Fibroblast of pulmonary artery (primary cell): Measurements from ENCODE around the gene JAKMIP1.

Experiments used
- DNase-seq: peaks from one replicate; pipeline ENCODE4 v3.0.0-alpha.2; 2010; ENCODE audit warnings: low read depth
- H3K4me3 ChIP-seq: replicated peaks from 2 replicates; pipeline ENCODE4 v1.5.1; 2011; ENCODE audit warnings: low read depth, mild to moderate bottlenecking, control low read depth, low read length, moderate library complexity
- TF ChIP-seq, protein P1 (sequence below): IDR thresholded peaks from 2 replicates; pipeline ENCODE4 v1.5.1; 2011; ENCODE audit warnings: mild to moderate bottlenecking, control low read depth, low read length, inconsistent platforms; ENCODE audit errors: missing control alignments

Gene JAKMIP1

DNA sequence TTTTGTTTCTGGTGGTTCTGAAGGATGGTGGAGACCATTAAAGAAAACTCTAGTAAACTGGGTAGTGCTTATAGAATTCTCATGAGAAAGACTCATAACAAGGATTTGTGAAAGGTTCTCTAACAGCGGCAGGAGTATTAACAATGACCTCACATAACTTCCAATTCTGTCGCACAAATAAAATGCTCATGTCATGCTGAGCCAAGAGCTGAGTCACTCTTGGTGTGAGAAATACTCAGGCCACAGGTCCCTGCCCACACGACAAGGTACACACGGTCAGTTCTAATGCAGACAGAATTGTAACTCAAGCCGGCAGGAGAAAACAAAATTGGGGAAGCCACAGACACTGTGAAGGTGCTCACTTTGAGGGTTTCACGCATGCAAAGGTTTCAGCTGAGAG, 147.7 kb downstream of the JAKMIP1 start:
- TF ChIP-seq, protein P1, sequence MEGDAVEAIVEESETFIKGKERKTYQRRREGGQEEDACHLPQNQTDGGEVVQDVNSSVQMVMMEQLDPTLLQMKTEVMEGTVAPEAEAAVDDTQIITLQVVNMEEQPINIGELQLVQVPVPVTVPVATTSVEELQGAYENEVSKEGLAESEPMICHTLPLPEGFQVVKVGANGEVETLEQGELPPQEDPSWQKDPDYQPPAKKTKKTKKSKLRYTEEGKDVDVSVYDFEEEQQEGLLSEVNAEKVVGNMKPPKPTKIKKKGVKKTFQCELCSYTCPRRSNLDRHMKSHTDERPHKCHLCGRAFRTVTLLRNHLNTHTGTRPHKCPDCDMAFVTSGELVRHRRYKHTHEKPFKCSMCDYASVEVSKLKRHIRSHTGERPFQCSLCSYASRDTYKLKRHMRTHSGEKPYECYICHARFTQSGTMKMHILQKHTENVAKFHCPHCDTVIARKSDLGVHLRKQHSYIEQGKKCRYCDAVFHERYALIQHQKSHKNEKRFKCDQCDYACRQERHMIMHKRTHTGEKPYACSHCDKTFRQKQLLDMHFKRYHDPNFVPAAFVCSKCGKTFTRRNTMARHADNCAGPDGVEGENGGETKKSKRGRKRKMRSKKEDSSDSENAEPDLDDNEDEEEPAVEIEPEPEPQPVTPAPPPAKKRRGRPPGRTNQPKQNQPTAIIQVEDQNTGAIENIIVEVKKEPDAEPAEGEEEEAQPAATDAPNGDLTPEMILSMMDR, result no peak
- H3K4me3 ChIP-seq, result no peak overlapping the region
- DNase-seq, result no peak

DNA sequence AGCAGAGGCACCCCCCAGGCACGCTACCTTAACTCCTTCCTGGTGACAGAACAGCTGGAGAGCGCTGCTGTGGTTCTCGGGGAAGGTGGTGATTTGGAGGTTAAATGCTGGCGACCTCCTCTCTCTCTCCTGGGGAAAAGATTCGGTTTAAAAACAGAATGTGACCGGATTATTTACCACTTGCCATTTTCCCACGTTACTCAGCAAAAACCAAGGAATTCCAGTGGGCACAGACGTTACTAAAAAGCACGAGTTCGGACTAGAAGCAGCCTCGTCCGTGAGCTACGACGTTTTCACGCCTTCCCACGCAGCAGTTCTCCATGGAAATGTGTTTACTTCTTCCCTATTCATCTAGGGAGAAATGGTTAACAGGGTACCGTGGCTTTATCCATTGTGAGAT, 149.8 kb downstream of the JAKMIP1 start:
- H3K4me3 ChIP-seq, result no peak overlapping the region
- no peak for DNase-seq
- TF ChIP-seq, protein P1, result no peak

DNA sequence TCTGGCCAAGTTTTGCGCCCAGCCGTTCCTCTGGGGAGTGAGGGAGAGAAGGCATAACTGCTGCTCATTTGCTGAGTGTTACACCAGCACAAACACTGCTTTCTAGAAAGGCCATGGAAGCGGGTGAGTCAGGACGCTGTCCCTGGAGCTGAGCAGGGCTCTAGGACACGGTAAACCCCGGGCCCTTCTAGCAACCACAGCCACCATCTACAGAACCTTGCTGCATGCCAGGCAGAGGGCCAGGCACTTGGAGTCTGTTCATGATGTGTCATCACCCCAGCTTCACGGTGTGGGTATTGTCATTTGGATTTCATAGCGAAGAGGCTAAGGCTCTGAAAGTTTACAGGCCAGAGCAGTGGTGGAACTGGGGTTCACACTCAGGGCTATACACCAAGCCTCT, 150.4 kb downstream of the JAKMIP1 start:
- no peak for DNase-seq
- TF ChIP-seq, protein P1, result no peak
- no peak overlapping the region for H3K4me3 ChIP-seq

DNA sequence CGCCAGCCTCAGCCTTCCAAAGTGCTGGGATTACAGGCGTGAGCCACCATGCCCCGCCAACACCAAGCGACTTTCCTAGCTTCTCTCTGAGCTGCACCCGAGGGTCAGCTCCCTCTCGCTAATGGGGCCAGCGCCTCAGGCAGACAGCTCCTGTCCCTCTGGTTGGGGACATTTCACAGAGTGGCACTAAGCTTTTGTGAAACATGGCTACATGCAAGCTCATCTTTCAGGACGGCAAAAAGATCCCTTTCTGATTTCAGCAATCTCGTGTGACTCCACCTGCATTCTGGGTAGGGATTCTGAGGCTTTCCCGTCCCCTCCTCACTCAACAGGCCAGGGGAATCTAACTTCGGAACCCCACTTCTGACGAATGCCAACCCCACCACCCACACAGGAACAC, 151.1 kb downstream of the JAKMIP1 start:
- DNase-seq, result no peak
- H3K4me3 ChIP-seq, result no peak overlapping the region
- TF ChIP-seq, protein P1, result no peak

DNA sequence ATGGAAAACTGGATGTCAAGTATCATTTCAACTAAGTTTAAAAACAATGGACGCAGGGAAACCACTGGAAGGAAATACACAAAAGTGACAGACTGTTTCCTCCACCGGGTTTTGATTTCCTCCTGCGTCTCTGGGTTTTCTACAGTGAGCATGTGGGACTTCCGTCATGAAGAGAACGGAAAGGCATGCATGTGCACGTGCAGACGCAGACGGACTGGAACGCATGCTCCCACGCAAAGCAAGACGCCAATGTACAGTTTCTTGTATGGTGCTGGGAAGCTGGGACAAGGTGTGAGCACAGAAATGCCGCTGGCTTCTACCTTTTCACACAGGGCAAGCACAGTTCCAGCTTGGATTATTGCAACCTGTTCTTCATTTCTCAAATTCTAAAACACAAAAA, 151.8 kb downstream of the JAKMIP1 start:
- no peak overlapping the region for H3K4me3 ChIP-seq
- no peak for DNase-seq
- TF ChIP-seq, protein P1, result no peak

DNA sequence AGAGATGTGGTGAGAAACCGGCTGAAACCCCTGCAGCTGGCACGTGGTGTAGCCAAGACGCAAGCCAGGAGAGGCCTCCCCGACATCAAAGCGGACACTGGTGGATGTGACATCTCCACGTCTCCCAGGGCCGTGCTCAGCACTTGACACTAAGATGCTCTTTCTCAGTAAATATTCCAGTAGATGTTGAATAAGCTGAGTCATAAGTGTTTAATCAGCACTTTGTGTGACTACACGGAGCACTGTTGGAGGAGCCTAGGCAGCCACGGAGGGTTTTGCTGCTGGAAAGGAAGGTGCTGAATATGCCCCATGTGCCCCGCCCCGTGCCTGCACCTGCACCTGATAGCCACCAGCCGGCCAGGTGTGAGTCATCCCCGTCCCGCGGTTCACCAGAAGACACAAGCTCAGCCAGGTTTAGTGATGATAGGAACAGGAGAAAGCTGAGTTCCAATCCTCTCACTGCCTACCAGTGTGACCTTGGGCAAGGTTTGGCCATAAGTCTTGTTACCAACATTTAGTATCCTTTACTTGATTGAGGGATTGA, 153.1 kb downstream of the JAKMIP1 start:
- no peak for DNase-seq
- H3K4me3 ChIP-seq, result no peak overlapping the region
- TF ChIP-seq, protein P1, result no peak

DNA sequence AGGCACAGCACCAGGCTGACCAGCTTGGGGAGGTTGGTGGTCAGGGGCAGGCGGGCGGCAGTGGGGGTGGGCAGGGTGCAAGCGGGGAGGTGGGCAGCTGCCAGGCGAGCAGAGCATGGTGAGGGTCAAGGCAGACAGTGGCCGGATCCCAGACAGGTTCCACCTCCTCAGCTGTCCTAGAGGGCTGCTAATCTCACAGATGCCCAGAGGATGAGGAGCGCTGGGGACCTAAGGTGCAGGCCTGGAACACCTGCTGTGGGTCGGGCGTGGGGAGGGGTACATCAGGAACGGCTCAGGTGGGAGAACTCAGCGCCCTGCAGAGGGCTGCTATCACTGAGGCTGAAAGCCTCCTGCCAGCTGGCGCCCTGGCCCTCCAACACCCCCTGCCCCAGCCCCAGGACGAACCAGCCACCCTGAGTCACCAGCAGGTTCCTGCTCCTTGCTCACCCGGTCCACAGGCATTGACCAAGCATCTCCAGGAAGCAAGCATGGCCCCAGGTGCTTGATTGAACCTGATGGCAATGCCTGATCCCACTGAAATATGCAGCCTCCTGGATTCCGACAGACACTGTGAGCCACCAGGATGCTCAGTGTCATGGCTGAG, 153.7 kb downstream of the JAKMIP1 start:
- H3K4me3 ChIP-seq, result no peak overlapping the region
- TF ChIP-seq, protein P1, result no peak

More for the DNA sequence above, 153.7 kb downstream of the JAKMIP1 start:
- no peak for DNase-seq
